GM21360 (cell line): ENCODE data around the gene SKP2.
"Not testable (repeated sequence)": the region's sequence is repeated elsewhere in the genome, so short reads cannot be mapped to it uniquely, and the experiment has no call there.

ENCODE experiments used
- ATAC-seq: cut with Tn5 transposase; IDR thresholded peaks from one replicate; pipeline ENCODE4 v1.9.1; 2021; ENCODE audit warnings: mild to moderate bottlenecking, moderate library complexity; ENCODE audit not compliant: unreplicated experiment

SKP2 gene

DNA sequence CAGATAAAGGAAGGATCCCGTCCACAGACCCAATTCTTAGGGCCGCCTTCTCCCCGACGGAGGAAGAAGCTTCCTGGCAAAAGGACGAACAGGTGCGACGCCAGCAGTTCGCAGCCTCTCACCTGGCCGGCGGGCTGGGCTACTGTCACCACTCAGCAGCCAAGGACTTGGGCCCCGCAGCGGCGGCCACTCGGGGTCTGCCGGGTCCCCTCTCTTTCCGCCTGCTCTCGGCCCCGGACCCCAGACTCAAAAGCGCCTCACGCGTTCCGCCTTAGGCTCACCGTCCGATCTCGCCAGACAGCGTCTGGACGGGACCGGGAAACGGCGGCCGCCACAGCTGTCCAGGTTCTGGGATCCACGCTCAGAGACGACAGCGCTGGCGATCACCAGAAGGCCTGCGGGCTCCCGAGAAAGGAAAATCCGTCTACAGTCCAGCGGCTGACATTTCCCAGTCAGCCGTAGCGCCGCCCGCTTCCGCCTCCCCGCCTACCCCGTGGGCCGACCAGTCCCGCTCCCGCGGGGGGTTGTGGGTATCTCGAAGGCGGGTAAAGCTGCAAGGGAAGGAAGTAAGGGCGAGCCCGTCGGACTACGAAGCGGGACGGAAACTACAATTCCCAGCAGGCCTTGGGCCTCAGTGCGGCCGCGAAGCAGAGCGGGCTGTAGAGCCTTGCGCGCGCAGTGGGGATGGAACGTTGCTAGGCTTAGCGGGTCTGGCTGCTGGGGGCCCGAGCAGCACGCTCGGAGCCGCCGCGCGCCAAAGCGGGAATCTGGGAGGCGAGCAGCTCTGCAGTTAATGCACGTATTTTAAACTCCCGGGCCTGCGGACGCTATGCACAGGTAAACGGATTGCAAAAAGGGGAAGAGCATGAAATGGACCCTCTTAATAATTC, at the start of gene SKP2, which contains the start of gene LMBRD2:
Gene SKP2, plus strand, starts transcription at position 678 of the 890 bp plus-strand sequence. Its CDS starts 152 bp downstream, at position 830.
Gene LMBRD2, minus strand, starts transcription at position 454 of the 890 bp plus-strand sequence. CDS start 8,538 bp downstream, outside the sequence.
- peak; percentile 98 for ATAC-seq

GRCh38 chr5:36105819-36106218, 46.1 kb upstream of the SKP2 start:
- no peak for ATAC-seq

DNA sequence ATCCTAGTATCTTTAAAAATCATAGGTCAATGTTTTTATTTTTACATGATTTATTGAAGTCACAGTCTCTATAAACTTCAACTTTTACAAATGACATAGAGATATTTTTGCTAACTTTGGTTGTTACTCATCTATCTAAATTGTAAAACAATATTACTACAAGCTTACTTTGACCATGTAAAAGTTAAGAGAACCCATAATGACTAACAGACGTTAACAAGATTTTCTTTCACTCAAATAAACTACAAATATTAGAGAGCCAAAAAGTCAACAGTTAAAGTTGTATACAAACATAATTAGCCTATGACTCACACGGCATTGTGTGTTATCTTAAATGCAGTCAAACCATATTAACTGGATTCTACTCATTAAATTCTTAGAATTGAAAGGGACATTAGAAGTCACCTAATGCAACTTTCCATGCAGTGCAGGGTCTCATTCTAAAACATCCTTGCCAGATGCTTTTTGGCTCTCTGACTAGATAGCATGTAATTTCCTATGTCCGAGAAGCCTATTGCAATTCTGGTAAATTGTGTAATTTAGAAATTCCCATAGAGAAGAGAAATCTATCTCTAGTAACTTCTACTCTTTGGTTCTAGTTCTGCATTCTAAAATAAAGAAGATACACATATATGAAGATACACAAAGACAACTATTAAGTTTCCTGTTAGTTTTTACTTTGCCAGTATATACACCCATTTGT, 43.0 kb upstream of the SKP2 start:
- no peak for ATAC-seq

DNA sequence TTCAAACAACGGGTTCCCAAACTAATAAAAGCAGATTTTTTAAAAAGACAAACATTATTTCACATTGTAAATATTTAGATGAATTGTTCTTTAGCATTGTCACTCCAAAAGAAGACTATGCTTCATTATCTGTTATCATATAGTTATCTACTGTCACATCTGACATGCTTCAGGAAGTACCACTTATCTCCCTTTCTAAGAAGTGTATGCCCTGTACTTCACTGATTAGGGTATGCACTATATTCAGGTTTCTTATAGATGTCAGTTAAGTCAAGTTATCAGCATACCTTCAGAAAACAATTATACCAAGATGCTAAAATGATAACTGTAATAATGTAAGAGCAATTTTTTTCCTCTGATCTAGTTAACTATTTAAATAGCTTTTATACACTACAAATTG, 40.7 kb upstream of the SKP2 start:
- ATAC-seq = no peak

DNA sequence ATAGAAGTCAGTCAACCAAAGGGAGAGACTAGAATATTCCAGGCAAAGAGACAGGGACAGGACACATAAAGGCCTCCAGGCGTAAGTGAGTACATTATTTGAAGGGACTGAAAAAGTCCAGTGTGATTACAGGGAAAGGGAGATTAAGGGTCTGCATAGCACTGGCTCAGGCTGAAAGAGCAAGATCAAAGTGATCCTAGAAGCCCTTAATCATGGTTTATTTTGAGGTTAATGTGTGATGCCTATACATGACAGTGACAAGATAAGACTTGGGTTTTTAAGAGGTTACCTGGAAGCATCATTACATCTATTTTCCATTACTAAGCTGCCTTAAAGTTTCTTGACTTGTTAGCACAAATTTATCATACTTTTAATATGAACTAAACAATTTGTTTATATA, 26.0 kb upstream of the SKP2 start:
- ATAC-seq = no peak

DNA sequence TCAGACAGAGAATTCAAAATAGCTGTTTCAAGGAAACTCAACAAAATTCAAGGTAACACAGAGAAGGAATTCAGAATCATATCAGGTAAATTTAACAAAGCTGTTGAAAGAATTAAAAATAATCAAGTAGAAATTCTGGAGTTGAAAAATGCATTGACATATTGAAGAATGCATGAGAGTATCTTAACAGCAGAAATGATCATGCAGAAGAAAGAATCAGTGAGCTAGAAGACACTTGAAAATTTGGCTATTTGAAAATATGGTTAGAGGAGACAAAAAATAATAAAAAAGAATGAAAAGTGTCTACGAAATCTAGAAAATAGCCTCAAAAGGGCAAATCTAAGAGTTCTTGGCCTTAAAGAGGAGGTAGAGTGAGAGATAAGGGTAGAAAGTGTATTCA, 23.1 kb upstream of the SKP2 start:
- no peak for ATAC-seq

DNA sequence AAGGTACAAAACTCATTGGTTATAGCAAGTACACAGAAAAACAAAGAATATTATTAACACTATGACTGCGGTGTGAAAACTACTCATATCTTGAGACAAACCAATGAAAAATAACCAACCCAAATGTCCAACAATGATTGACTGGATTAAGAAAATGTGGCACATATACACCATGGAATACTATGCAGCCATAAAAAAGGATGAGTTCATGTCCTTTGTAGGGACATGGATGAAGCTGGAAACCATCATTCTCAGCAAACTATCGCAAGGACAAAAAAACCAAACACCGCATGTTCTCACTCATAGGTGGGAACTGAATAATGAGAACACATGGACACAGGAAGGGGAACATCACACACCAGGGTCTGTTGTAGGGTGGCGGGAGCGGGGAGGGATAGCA, 22.2 kb upstream of the SKP2 start:
- not testable (repeated sequence) for ATAC-seq

DNA sequence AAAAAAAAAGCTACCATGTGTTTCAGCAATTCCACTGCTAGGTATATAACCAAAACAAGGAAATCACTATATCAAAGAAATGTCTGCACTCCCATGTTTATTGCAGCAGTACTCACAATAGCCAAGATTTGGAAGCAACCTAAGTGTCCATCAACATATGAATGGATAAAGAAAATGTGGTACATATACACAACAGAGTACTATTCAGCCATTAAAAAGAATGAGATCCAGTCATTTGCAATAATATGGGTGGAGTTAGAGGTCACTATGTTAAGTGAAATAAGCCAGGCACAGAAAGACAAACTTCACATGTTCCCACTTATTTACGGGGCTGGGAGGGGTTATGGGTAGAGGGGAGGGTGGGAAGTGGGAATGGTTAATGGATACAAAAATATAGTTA, 18.9 kb upstream of the SKP2 start:
- ATAC-seq = not testable (repeated sequence)

GRCh38 chr5:36135988-36136387, 15.9 kb upstream of the SKP2 start:
- no peak for ATAC-seq

DNA sequence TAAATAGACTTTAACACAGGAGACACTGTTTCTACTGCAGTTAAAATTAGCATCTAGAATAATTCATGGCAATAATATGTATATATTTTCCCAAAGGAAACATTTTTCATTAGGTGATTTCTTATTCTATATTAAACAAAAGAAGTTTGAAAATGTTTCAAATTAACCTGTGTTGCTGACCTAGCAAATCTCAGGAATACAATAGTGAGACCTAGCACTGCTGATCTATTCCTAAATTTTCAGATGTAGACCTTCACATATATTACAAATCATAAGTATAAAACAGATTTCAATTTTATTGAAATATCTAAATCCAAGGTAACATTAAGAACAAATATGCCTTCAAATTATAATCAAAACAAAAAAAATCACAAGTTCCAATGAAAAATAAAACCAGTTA, 15.3 kb upstream of the SKP2 start:
- no peak for ATAC-seq

DNA sequence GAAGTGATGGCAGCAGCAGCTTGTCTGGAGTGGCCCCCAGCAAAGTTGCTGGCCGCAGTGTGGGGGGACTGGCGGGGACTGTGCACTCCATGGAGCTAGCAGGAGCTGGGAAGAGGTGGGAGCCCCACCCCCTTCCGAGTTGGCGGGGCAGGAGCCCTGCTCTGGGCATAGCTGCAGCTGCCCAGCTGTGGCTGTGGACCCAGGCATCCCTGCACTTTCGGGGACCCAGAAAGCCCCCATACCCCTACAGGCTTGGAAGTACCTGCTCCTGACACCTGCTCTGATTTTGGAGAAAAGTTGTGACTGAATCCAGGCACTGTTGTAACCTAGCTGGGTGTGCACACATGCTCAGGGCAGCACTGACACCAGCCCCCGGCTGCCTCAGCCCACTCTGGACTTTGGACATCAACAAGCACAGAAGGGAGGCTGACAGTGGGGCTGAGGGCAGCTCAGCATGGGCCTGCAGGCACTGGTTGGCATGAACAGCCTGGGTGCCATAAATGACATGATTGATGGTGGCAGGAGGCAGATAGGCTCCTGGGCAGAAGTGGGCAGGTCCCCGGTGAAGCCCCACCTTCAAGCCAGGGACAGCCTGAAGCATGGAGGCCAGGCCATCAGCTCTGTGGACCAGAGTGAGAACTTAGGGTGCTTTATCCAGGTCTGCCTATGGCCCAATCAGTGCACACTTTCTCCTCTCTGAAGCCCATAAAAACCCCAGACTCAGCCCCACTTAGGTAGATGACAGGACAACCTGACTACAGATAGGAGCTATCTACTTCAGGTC, 12.8 kb upstream of the SKP2 start:
- ATAC-seq = no peak

- no peak for ATAC-seq
Measured at GRCh38 chr5:36145311-36145710, 6.6 kb upstream of the SKP2 start.

GRCh38 chr5:36146390-36146789, 5.5 kb upstream of the SKP2 start:
- no peak for ATAC-seq

GRCh38 chr5:36147681-36148080, 4.2 kb upstream of the SKP2 start:
- ATAC-seq = no peak

DNA sequence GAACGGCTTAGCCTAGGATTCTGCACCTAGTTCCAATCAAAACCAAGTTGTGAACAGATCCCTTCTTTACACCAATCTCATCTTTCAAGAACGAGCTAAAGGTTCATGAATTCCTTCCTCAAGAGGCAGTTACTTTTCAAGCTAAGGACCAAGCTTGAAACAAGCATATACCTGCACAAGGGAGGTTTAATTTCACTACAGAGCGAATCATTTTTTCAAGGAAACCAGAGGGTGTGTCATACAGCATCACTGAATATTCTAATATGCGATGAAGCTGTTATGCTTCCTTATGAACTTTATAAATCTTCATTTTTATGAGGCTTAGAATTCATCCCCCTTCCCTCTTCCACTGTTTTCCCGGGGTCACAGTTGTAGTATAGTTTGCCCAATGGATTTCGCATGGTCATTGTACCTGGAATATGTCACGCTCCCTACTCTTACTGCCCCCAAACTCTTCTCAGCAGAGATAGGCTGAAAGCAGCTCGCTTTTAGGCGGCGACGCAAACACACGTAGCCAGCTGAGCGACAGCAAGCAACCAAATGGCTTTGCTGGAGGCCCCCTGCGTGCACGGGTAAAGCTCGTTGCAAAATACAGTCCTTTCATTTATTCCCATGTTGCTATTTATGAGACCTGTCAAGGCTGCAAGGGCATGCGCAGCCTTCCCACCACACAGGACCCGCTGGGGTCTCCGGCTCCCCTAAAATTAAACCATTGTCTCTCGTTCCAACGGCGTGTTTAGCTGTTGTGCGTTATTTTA, 1.1 kb upstream of the SKP2 start:
- peak; percentile 35 for ATAC-seq

- no peak for ATAC-seq
Measured at GRCh38 chr5:36152324-36153297, 700 bp downstream of the SKP2 start.

GRCh38 chr5:36153298-36153677, 1.4 kb downstream of the SKP2 start:
- no peak for ATAC-seq

DNA sequence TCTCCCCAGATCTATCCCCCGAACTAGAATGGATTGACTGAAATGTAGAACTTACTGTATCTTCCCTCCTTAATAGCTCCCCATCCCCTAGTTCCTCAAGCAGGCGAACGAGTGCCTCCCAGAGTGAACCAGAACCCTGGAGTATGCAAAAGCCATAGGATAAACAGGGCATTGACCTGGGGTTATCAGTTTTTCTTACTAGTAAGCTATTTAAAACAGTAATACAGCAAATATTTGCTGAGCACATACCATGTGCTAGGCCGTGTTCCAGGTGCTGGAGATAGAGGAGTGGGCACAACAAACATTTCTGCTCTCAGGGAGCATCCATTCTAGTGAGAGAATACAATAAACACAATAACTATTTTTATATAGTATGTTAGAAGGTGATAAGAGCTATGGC, 1.8 kb downstream of the SKP2 start:
- ATAC-seq = no peak

DNA sequence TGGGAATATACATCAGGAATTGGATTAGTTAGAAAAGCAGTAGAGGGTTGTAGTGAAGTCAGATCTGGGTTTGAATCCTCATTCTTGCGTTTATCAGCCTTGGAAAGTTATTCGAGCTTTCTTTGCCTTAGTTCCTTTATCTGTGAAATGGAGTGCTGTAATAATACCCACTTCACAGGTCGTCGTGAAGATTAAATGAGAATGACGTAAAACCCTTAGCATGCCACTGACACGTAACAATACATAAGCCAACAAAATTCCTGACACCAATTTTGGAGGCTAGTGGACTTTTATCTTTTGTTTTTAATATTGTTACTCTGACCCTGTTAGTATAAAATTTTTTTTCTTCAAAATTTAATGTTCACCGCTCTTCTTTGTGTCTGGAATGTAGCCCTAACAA, 3.4 kb downstream of the SKP2 start:
- ATAC-seq = no peak
